Loucy (cell line): ENCODE results near the gene INPP4B.

ENCODE experiments used
- CTCF ChIP-seq: fragments of 200-600 bp; sonication (generic); conservative IDR thresholded peaks from 2 replicates; pipeline ENCODE4 v1.5.1; 2014; ENCODE audit warnings: mild to moderate bottlenecking, antibody characterized with exemption, low read length
- EZH2phosphoT487 ChIP-seq: fragments of 200-600 bp; IDR thresholded peaks from 2 replicates; pipeline ENCODE4 v1.6.1; 2018; ENCODE audit warnings: antibody characterized with exemption, mild to moderate bottlenecking, moderate library complexity, borderline replicate concordance

- TF ChIP-seq CTCF = no peak
- TF ChIP-seq EZH2phosphoT487 = no peak
These were observed 287.2 kb downstream of the INPP4B start for GRCh38 chr4:142558851-142559250.
